Endodermal cell (in vitro differentiated cells): ENCODE data around the gene GALE. TPM values are rescaled to one million over a fixed set of nuclear protein-coding genes. Genes with fewer than 3 reads are reported as not detected.

Experiments used
- DNase-seq: peaks from one replicate; pipeline ENCODE4 v3.0.0-alpha.2; 2017
- H3K27ac ChIP-seq: 2 replicates; pipeline ENCODE4 v1.5.1; 2013; ENCODE audit warnings: mild to moderate bottlenecking, low read depth, low read length, moderate library complexity
- H3K27me3 ChIP-seq: 2 replicates; pipeline ENCODE4 v1.6.1; 2013; ENCODE audit warnings: mild to moderate bottlenecking, low read length, moderate library complexity; ENCODE audit not compliant: insufficient read depth, control insufficient read depth, poor library complexity, severe bottlenecking
- H3K36me3 ChIP-seq: 2 replicates; pipeline ENCODE4 v1.7.0; 2013; ENCODE audit warnings: mild to moderate bottlenecking, low read length, moderate library complexity; ENCODE audit not compliant: control insufficient read depth, insufficient read depth
- H3K4me1 ChIP-seq: one replicate; pipeline ENCODE4 v1.7.0; 2013; ENCODE audit warnings: low read length; ENCODE audit not compliant: control insufficient read depth, insufficient read depth
- H3K4me3 ChIP-seq: 2 replicates; pipeline ENCODE4 v1.5.1; 2013; ENCODE audit warnings: mild to moderate bottlenecking, low read length, moderate library complexity
- H3K9ac ChIP-seq: 2 replicates; pipeline ENCODE4 v1.6.1; 2013; ENCODE audit warnings: mild to moderate bottlenecking, low read length, moderate library complexity; ENCODE audit not compliant: poor library complexity, severe bottlenecking; ENCODE audit errors: extremely low read depth
- H3K9me3 ChIP-seq: 2 replicates; pipeline ENCODE4 v1.6.1; 2013; ENCODE audit warnings: mild to moderate bottlenecking, low read length, moderate library complexity; ENCODE audit not compliant: control insufficient read depth
- H3K27ac Mint-ChIP-seq: 2 replicates; pipeline ENCODE4 v1.8.0; 2020; ENCODE audit warnings: mixed read lengths
- H3K27me3 Mint-ChIP-seq: 2 replicates; pipeline ENCODE4 v1.8.0; 2021; ENCODE audit warnings: mild to moderate bottlenecking, mixed read lengths; ENCODE audit not compliant: insufficient read depth
- H3K36me3 Mint-ChIP-seq: 2 replicates; pipeline ENCODE4 v1.8.0; 2020; ENCODE audit warnings: low read depth, mixed read lengths
- H3K4me1 Mint-ChIP-seq: 2 replicates; pipeline ENCODE4 v1.8.0; 2020; ENCODE audit warnings: mixed read lengths
- H3K4me3 Mint-ChIP-seq: 2 replicates; pipeline ENCODE4 v1.8.0; 2020; ENCODE audit warnings: mild to moderate bottlenecking, moderate library complexity, mixed read lengths
- H3K9me3 Mint-ChIP-seq: 2 replicates; pipeline ENCODE4 v1.8.0; 2020; ENCODE audit warnings: mild to moderate bottlenecking, mixed read lengths
- WGBS, 2 experiments: methylation state at CpG; one replicate each; pipeline versions ENCODE4 v1.1.5 to v1.1.7; 2013; ENCODE audit warnings: missing lambda C conversion rate in 2 of 2, mixed read lengths in 1 of 2; ENCODE audit not compliant: insufficient coverage in 1 of 2, insufficient read length in 1 of 2; 5-methylcytosine and 5-hydroxymethylcytosine counted together
- total RNA-seq, 2 donors: library from RNA; stranded (reverse); fragmentation: NEBNext Ultra II Directional in 1 of 2; extraction: Animal tissue kit (Norgen Biotek cat#: 25700) in 1 of 2; gene quantifications; 2 replicates in 1 of 2; 3 replicates in 1 of 2; pipeline ENCODE4 v1.2.1, GENCODE V29; 2021
- TF ChIP-seq, protein P1 (sequence below): fragments of 200-600 bp; sonication (generic); conservative IDR thresholded peaks from 2 replicates; pipeline ENCODE4 v1.5.0; 2021; ENCODE audit warnings: antibody characterized with exemption, mild to moderate bottlenecking

GALE gene
- total RNA-seq, 2 donors from 2014 or later, result 60.4 to 66.0 TPM

- DNase-seq, result peak; percentile 85
- Mint-ChIP-seq H3K27me3 (no peaks in the 10 kb centered on the region), H3K9me3 (no peaks in the 10 kb centered on the region), H3K4me1 (peaks cover 12% of the 10 kb centered on the region), H3K4me3 (peak overlapping the region; percentile 98), H3K27ac (peak overlapping the region; percentile 95), H3K36me3 (peaks cover 33% of the 10 kb centered on the region)
- Histone ChIP-seq H3K9ac (peak overlapping the region; percentile 77), H3K4me1 (peaks cover 4% of the 10 kb centered on the region), H3K27me3 (no peaks in the 10 kb centered on the region), H3K4me3 (peak overlapping the region; percentile 98), H3K27ac (no peak overlapping the region), H3K9me3 (no peaks in the 10 kb centered on the region), H3K36me3 (peaks cover 40% of the 10 kb centered on the region)
- 0% methylated on average over 11 to 15 of the region's 15 CpGs for WGBS, 2 experiments
- TF ChIP-seq, protein P1, sequence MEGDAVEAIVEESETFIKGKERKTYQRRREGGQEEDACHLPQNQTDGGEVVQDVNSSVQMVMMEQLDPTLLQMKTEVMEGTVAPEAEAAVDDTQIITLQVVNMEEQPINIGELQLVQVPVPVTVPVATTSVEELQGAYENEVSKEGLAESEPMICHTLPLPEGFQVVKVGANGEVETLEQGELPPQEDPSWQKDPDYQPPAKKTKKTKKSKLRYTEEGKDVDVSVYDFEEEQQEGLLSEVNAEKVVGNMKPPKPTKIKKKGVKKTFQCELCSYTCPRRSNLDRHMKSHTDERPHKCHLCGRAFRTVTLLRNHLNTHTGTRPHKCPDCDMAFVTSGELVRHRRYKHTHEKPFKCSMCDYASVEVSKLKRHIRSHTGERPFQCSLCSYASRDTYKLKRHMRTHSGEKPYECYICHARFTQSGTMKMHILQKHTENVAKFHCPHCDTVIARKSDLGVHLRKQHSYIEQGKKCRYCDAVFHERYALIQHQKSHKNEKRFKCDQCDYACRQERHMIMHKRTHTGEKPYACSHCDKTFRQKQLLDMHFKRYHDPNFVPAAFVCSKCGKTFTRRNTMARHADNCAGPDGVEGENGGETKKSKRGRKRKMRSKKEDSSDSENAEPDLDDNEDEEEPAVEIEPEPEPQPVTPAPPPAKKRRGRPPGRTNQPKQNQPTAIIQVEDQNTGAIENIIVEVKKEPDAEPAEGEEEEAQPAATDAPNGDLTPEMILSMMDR, result no peak
Measured at GRCh38 chr1:23791516-23792047, 9.0 kb downstream of the GALE start.

DNA sequence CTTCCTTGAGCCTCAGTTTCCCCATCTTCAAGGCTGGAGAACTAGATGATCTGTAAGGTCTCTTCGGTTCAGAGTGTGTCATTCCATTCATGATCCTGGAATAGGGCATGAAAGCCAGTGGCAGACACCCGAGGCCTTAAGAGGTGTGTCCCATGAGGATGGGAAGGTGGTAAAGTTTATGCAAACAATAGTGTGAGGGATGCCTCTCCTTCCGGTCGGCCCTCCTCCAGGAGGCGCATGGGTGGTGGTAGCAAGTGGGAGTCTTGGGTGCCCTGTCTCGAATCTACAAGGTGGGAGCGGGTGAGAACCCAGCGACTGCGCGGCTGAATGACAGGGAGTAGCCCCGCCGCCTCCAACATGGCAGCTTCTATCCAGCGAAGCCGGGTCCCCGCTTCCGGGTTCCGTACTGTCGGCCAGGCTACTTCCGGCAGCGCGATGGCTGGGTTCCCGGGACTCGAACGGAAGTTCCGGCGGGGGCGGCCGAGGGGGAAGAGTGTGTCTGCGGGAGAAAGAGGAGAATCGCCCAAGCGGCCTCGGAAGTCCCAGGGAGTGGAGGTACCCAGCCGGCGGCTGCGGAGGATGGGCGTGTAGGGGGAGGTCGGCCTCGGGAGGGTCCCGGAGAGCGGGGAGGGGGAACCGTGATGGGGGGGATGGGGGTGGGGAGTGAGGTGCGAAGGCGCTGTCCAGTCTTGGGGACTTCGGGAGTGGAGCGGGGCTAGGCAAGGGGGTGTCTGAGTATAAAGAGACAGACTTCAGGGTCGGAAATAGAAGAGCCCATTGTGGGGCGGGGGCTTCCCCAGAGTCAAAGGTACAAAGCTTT, 9.6 kb downstream of the GALE start, which contains the start of gene LYPLA2:
Gene LYPLA2 (plus strand): TSS at position 450 of the 820 bp plus-strand sequence. CDS start 1,538 bp downstream, outside the sequence.
- peak within 1 kb of the TSS; percentile 95 for H3K27ac Mint-ChIP-seq
- WGBS, 2 experiments, result 1 to 2% methylated on average over 20 to 47 of the region's 47 CpGs
- TF ChIP-seq, protein P1, result no peak
- no peak within 1 kb of the TSS for H3K27ac ChIP-seq
- H3K4me1 ChIP-seq, result peaks cover 4% of the 10 kb centered on the region
- H3K36me3 Mint-ChIP-seq, result peaks cover 36% of the 10 kb centered on the region
- H3K36me3 ChIP-seq, result peaks cover 45% of the 10 kb centered on the region
- H3K9ac ChIP-seq, result peak within 1 kb of the TSS; percentile 77
- H3K27me3 ChIP-seq, result no peaks in the 10 kb centered on the region
- H3K4me1 Mint-ChIP-seq, result peaks cover 12% of the 10 kb centered on the region
- no peaks in the 10 kb centered on the region for H3K9me3 ChIP-seq
- H3K4me3 ChIP-seq, result peak within 1 kb of the TSS; percentile 98
- no peaks in the 10 kb centered on the region for H3K9me3 Mint-ChIP-seq
- DNase-seq, result peak; percentile 97
- no peaks in the 10 kb centered on the region for H3K27me3 Mint-ChIP-seq
- H3K4me3 Mint-ChIP-seq, result peak within 1 kb of the TSS; percentile 98

GRCh38 chr1:23788695-23789094, 11.9 kb downstream of the GALE start:
- H3K9me3 Mint-ChIP-seq, result no peaks in the 10 kb centered on the region
- peaks cover 45% of the 10 kb centered on the region for H3K36me3 Mint-ChIP-seq
- Histone ChIP-seq H3K9me3 (no peaks in the 10 kb centered on the region), H3K27me3 (no peaks in the 10 kb centered on the region), H3K36me3 (peaks cover 60% of the 10 kb centered on the region), H3K4me1 (peaks cover 4% of the 10 kb centered on the region), H3K27ac (no peak overlapping the region), H3K4me3 (no peak overlapping the region), H3K9ac (no peak overlapping the region)
- H3K27me3 Mint-ChIP-seq, result no peaks in the 10 kb centered on the region
- H3K4me3 Mint-ChIP-seq, result no peak overlapping the region
- peaks cover 12% of the 10 kb centered on the region for H3K4me1 Mint-ChIP-seq
- no peak for DNase-seq
- no peak overlapping the region for H3K27ac Mint-ChIP-seq
- WGBS, 2 experiments, result 96 to 100% methylated on average over 1 to 3 of the region's 3 CpGs
- TF ChIP-seq, protein P1, result no peak
